ENCODE data around the gene HYI.
A peak's percentile ranks its signal among the peaks of the same experiment; 100 is the strongest.
"Not testable (repeated sequence)": the region's sequence is repeated elsewhere in the genome, so short reads cannot be mapped to it uniquely, and the experiment has no call there.

Gene HYI, protein sequence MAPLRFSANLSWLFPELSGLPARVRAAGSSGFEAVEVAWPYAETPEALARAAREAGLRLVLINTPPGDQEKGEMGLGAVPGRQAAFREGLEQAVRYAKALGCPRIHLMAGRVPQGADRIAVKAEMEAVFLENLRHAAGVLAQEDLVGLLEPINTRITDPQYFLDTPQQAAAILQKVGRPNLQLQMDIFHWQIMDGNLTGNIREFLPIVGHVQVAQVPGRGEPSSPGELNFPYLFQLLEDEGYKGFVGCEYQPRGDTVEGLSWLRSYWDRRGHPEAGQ

DNA sequence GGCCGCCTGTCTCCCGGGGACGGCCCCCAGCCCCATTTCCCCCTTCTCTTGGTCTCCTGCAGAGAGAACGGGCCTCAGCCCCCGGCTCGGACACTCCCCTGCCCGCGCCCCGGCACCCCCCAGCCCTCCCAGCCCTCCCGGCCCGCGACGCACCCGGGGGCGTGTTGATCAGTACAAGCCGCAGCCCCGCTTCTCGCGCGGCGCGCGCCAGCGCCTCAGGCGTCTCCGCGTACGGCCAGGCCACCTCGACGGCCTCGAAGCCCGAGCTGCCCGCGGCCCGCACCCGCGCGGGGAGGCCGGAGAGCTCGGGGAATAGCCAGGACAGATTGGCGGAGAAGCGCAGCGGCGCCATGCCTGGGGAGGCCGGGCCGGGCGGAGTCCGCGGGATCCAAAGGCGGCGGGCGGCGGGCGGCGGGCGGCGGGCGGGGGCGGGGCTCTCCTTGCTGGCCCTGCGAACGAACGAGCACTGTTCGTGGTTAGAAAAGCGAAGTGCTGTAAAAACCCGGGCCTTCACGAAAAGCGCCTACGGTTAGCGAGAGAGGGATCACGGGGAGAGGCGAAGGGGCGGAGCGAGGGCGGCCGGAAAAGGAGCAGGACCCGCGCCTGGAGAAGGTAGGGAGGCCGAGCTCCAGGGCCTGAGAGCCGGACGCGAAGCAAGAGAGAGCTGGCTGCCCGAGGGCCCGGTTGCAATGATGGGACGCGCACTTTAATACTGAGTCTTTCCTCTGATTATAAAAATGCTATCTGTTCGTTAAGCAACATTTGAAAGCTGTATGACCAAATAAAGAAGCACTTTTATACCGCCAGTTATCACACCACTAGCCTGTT, at the start of gene HYI:
Gene HYI, minus strand, starts transcription at position 490 of the 828 bp plus-strand sequence. Its CDS starts 138 bp downstream, at position 352.
- DNase-seq, result peak; percentile 74 to 83

GRCh38 chr1:43501806-43502205, 48.1 kb upstream of the HYI start:
- DNase-seq, result not testable (repeated sequence)

DNA sequence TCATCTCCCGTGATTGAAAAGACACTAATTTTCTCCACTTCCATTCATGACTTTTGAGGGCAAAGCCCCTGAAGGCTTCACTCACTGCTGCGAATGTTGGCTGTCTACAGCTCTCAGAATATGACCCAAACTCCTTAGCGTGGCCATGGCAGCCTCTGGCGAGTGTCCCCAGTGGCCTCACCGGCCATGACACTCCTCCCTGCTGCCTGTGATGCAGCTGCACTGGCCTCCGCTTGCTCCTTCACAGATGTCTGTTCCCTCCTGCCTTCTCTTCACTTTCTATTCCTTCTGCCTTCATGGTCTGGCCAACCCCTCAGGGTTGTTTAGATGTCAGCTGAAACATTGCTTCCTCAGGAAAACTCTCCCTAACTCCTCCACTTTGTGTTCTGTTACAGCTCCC, 46.2 kb upstream of the HYI start:
- no peak for DNase-seq

DNA sequence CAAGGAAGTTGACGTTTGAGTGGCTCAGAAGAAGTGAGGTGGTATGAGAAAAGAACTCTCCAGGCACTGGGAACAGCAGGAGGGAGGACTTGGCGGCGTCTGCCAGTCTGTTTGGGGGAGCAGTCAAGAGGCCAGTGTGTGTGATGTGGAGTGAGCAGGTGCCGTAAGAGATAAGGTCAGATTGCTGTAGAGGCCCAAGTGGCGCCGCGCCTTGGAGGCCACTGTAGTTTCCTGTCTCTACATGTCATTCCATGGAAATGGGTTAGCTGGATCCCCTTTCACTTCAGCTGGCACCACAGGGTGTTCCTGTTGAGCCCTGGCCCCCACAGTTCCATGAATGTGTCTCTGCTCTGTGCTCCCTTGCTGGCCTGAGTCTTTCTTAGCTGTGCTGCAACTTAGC, 41.5 kb upstream of the HYI start:
- no peak for DNase-seq

DNA sequence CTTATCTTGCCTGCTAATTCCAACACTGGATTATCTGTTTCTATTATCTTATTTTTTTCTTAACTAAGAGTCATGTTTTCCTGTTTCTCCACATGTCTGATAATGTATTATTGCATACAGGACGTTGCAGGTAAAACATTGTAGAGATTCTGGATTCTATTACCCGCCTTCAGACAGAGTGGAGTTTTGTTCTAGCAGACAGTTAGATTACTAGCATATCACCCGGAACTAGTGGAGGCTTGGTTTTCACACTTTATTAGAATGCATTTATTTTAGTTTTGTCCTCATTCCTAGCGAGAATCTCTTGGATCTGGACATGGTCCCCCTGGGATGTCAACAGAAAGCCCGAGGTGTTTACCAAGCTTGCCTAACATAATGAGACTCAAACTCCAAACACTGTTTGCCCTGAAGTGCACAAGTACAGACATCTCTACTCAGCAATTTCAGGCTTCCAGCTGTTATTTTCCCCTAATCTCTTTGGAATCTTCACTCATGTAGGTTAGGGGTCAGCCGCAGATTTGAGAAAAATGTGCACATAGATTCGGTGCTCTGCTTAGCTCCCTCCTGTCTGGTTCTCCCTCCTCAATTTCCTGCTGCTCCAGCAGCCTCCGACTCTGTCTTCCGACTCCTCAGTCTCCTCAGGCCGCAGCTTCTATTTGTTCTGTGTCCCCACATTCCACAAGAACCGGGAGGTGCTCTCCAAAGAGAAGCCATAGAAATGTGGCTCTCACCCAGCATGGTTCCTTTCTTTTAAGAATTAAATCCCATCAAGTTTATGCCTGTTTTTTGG, 40.1 kb upstream of the HYI start:
- DNase-seq, result no peak

- DNase-seq, result no peak
These were observed 39.1 kb upstream of the HYI start for GRCh38 chr1:43492826-43493225.

DNA sequence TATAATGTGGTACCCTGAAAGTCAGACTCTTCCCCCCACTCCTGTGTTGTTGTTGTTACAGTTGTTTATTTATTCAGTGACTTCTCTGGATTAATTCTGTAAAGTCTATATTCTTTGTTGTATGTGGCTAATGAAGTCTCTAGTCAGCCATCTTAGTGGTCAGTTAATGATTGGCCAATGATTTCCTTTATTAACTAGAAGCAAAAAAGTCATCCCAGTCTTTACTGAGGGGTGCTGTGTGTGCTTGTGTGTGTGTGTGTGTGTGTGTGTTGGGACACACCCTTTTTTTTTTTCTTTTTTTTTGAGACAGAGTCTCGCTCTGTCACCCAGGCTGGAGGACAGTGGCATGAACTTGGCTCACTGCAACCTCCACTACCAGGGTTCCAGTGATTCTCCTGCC, 37.3 kb upstream of the HYI start:
- no peak for DNase-seq

GRCh38 chr1:43488165-43488564, 34.4 kb upstream of the HYI start:
- DNase-seq, result no peak

DNA sequence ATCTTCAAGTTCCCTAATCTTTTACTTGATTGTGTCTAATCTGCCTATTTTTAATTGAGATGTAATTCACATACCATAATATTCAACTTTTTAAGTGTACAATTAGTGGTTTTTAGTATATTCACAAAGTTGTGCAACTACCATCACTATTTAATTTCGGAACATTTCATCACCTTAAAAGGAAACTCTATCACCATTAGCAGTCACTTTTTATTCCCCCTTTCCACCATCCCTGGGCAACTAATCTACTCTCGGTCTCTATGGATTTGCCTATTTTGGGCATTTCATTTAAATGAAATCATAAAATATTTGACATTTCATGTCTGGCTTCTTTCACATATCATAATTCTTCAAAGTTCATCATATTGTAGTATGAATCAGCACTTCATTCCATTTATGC, 30.6 kb upstream of the HYI start:
- no peak for DNase-seq

DNA sequence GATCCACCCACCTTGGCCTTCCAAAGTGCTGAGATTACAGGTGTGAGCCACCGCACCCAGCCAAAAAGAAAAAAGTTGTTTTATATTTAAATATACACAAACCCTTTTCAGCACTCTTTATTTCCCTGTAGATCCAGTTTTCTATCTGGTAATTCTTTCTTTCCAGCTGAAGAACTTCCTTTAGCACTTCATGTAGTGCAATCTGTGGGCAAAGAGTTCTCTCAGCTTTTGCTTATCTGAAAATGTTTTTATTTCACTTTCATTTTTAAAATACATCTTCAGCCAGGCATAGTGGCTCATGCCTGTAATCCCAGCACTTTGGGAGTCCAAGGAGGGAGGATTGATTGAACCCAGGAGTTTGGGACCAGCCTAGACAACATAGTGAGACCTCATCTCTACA, 28.5 kb upstream of the HYI start:
- DNase-seq, result no peak

- DNase-seq, result no peak
These were observed 27.8 kb upstream of the HYI start for GRCh38 chr1:43481491-43481890.

- DNase-seq, result no peak
These were observed 25.7 kb upstream of the HYI start for GRCh38 chr1:43479414-43479813.

DNA sequence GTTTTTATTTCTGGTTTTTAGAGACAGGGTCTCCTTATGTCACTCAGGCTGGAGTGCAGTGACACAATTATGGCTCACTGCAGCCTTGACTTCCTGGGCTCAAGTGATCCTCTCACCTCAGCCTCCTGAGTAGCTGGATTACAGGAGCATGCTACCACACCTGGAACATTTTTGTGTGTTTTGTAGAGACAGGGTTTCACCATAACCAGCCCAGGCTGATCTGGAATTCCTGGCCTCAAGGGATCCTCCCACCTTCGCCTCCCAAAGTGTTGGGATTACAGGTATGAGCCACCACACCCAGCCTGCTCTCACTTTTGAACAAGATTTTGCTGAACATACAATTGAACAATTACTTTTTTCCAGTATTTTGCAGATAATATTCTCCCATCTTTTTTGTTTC, 24.0 kb upstream of the HYI start:
- DNase-seq, result no peak

GRCh38 chr1:43475611-43476401, 22.1 kb upstream of the HYI start:
- not testable (repeated sequence) for DNase-seq

GRCh38 chr1:43473463-43473862, 19.7 kb upstream of the HYI start:
- DNase-seq, result no peak

- not testable (repeated sequence) for DNase-seq
These were observed 18.9 kb upstream of the HYI start for GRCh38 chr1:43472463-43473151.

- no peak for DNase-seq
These were observed 18.3 kb upstream of the HYI start for GRCh38 chr1:43472087-43472462.

GRCh38 chr1:43469932-43470331, 16.2 kb upstream of the HYI start:
- no peak for DNase-seq

DNA sequence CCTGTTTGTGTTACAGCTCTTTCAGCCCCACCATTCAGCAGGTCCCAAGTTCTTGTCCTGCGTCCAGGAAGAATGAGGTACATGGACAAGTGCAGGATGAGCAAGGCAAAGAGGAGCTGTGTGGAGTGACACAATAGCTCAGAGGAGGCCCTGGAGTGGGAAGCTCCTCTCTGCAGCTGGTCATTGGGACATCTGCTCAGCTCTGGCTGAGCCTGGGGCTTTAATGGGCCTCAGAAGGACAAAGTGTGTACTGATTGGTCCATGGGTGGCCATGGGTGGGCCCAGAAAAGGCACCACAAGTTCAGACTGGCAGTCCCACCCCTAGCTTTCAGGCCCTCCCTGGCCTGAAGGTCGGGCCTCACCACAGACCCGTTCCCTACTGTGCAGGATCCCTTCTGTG, 14.7 kb upstream of the HYI start:
- no peak for DNase-seq

GRCh38 chr1:43466403-43466802, 12.7 kb upstream of the HYI start:
- DNase-seq, result no peak

DNA sequence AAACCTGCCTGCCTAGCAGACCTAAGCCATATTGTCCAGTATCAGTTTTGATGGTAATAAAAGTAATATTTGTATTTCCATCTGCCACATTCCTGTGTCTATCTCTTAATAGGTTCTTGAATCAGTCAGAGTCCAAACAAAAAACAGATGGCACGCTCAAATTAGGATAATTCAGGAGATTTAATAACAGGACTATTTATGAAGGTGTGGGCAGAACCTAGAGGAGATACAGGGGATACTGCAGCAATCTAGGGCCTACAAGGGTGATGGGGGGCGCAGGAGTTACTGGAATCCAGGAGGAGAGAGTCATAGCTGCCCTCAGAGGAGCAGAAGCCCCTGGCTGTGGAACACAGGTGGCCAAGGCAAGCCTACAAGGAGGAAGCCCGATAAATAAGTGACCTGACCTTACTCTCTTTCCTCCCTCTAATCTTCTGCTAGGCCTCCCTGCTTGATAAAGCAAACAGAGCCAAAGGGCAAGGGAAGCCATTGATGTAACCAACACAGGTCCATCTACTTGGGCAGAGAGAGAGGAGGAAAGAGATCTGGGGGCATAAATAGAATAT, 11.9 kb upstream of the HYI start:
- DNase-seq, result no peak

Data from activated CD4-positive, alpha-beta T cell treated with anti-CD3 and anti-CD28 coated beads, Interleukin-2, amount 50 U/mL, for 48 hours (primary cell).